RWPE2 (cell line): ENCODE results near the gene GALNT2.
A peak's percentile ranks its signal among the peaks of the same experiment; 100 is the strongest.

Source experiments
- ATAC-seq: fragments of 200-7000 bp; cut with Tn5 transposase; 3 replicates; pipeline ENCODE4 v1.9.1; 2021; ENCODE audit warnings: low read depth
- DNase-seq: peaks from one replicate; pipeline ENCODE4 v3.0.0-alpha.2; 2020; ENCODE audit warnings: low spot score
- H3K27ac ChIP-seq: fragments of 450-650 bp; 2 replicates; pipeline ENCODE4 v1.5.1; 2017; ENCODE audit warnings: mild to moderate bottlenecking; ENCODE audit not compliant: poor library complexity, severe bottlenecking
- H3K27me3 ChIP-seq: fragments of 250-450 bp; sonication (Bioruptor Pico); 2 replicates; pipeline ENCODE4 v1.5.1; 2021; ENCODE audit warnings: mild to moderate bottlenecking, moderate library complexity; ENCODE audit not compliant: insufficient read depth, poor library complexity, severe bottlenecking
- H3K36me3 ChIP-seq: fragments of 250-450 bp; sonication (Bioruptor Pico); 2 replicates; pipeline ENCODE4 v1.5.1; 2020; ENCODE audit warnings: low read depth, mild to moderate bottlenecking, moderate library complexity
- H3K4me1 ChIP-seq: fragments of 250-450 bp; sonication (Bioruptor Pico); 2 replicates; pipeline ENCODE4 v1.5.1; 2021; ENCODE audit warnings: mild to moderate bottlenecking, moderate library complexity; ENCODE audit not compliant: insufficient read depth, poor library complexity, severe bottlenecking
- H3K4me3 ChIP-seq: fragments of 250-450 bp; sonication (Bioruptor Pico); 2 replicates; pipeline ENCODE4 v1.5.1; 2021; ENCODE audit warnings: mild to moderate bottlenecking, moderate library complexity; ENCODE audit not compliant: severe bottlenecking
- H3K9me3 ChIP-seq: fragments of 250-450 bp; sonication (Bioruptor Pico); 2 replicates; pipeline ENCODE4 v1.5.1; 2021; ENCODE audit warnings: mild to moderate bottlenecking, moderate library complexity; ENCODE audit not compliant: severe bottlenecking
- TF ChIP-seq, protein P1 (sequence below): fragments of 450-650 bp; IDR thresholded peaks from one replicate; pipeline ENCODE4 v1.5.1; 2017; ENCODE audit warnings: mild to moderate bottlenecking, moderate library complexity; ENCODE audit not compliant: poor library complexity, severe bottlenecking

The GALNT2 gene

GRCh38 chr1:230099465-230099864 lies 32.4 kb downstream of the GALNT2 start:
- H3K4me1 ChIP-seq: peaks cover 12% of the 10 kb centered on the region
- TF ChIP-seq, protein P1, sequence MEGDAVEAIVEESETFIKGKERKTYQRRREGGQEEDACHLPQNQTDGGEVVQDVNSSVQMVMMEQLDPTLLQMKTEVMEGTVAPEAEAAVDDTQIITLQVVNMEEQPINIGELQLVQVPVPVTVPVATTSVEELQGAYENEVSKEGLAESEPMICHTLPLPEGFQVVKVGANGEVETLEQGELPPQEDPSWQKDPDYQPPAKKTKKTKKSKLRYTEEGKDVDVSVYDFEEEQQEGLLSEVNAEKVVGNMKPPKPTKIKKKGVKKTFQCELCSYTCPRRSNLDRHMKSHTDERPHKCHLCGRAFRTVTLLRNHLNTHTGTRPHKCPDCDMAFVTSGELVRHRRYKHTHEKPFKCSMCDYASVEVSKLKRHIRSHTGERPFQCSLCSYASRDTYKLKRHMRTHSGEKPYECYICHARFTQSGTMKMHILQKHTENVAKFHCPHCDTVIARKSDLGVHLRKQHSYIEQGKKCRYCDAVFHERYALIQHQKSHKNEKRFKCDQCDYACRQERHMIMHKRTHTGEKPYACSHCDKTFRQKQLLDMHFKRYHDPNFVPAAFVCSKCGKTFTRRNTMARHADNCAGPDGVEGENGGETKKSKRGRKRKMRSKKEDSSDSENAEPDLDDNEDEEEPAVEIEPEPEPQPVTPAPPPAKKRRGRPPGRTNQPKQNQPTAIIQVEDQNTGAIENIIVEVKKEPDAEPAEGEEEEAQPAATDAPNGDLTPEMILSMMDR: no peak
- H3K9me3 ChIP-seq: no peaks in the 10 kb centered on the region
- H3K4me3 ChIP-seq: no peak overlapping the region
- no peaks in the 10 kb centered on the region for H3K27me3 ChIP-seq
- no peaks in the 10 kb centered on the region for H3K36me3 ChIP-seq
- DNase-seq (no peak), ATAC-seq (no peak)
- no peak overlapping the region for H3K27ac ChIP-seq

GRCh38 chr1:230100932-230101331 lies 33.9 kb downstream of the GALNT2 start:
- peaks cover 23% of the 10 kb centered on the region for H3K4me1 ChIP-seq
- no peaks in the 10 kb centered on the region for H3K9me3 ChIP-seq
- no peak overlapping the region for H3K27ac ChIP-seq
- no peaks in the 10 kb centered on the region for H3K27me3 ChIP-seq
- H3K4me3 ChIP-seq: no peak overlapping the region
- no peaks in the 10 kb centered on the region for H3K36me3 ChIP-seq
- DNase-seq (no peak), ATAC-seq (no peak)
- TF ChIP-seq, protein P1: no peak

- TF ChIP-seq, protein P1: no peak
- Histone ChIP-seq H3K4me1 (peaks cover 29% of the 10 kb centered on the region), H3K27ac (peak overlapping the region; percentile 96), H3K4me3 (no peak overlapping the region), H3K27me3 (no peaks in the 10 kb centered on the region), H3K9me3 (no peaks in the 10 kb centered on the region), H3K36me3 (no peaks in the 10 kb centered on the region)
- DNase-seq: no peak
- ATAC-seq: no peak
Observed at GRCh38 chr1:230101556-230101955, 34.5 kb downstream of the GALNT2 start.

GRCh38 chr1:230102046-230102445 lies 35.0 kb downstream of the GALNT2 start:
- no peaks in the 10 kb centered on the region for H3K9me3 ChIP-seq
- TF ChIP-seq, protein P1: no peak
- peaks cover 29% of the 10 kb centered on the region for H3K4me1 ChIP-seq
- DNase-seq (no peak), ATAC-seq (no peak)
- H3K36me3 ChIP-seq: no peaks in the 10 kb centered on the region
- H3K27me3 ChIP-seq: no peaks in the 10 kb centered on the region
- H3K27ac ChIP-seq: peak overlapping the region; percentile 96
- H3K4me3 ChIP-seq: no peak overlapping the region

DNA sequence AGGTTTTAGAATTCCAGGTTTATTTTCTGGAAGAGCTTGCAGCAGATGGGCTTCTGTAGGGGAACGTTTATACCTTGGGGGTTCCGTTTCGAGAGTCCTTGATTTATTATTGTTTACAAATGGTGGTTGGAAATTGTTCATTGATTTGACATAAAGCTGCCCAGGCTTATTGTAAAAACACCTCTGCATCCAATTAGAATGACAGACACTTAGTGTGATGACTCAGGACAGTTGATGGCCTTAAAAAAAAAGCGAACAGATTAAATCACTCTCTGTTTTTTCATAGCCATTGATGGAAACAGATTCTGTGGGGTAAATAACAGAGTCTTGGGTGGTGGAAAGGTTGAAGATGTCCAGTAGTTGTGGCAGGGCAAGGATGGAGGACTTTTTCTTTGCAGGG lies 35.4 kb downstream of the GALNT2 start:
- no peak for DNase-seq
- Histone ChIP-seq H3K36me3 (no peaks in the 10 kb centered on the region), H3K9me3 (no peaks in the 10 kb centered on the region), H3K27ac (peak overlapping the region; percentile 96), H3K4me1 (peaks cover 29% of the 10 kb centered on the region), H3K4me3 (no peak overlapping the region), H3K27me3 (no peaks in the 10 kb centered on the region)
- TF ChIP-seq, protein P1: no peak
- ATAC-seq: no peak
